HepG2 (cell line): ENCODE results near the gene NUDT21. TPM values are rescaled to one million over a fixed set of nuclear protein-coding genes. Genes with fewer than 3 reads are reported as not detected.

Source experiments
- HNF4G ChIP-seq, 2 experiments: sonication (generic) in 1 of 2; formaldehyde crosslinking in 1 of 2; IDR thresholded peaks; 2 replicates each; pipeline versions ENCODE4 v1.4.0 to v1.6.1; 2011 to 2020; ENCODE audit warnings: borderline replicate concordance in 2 of 2, low read depth in 2 of 2, mild to moderate bottlenecking in 2 of 2, low read length in 1 of 2, missing genetic modification reagents in 1 of 2, moderate library complexity in 1 of 2
- PLRG1 ChIP-seq: fragments of 450-650 bp; conservative IDR thresholded peaks from 2 replicates; pipeline ENCODE4 v1.6.1; 2016
- ZBTB1 ChIP-seq: sonication (generic); formaldehyde crosslinking; IDR thresholded peaks from 2 replicates; pipeline ENCODE4 v1.4.0; 2020; ENCODE audit warnings: missing genetic modification reagents, borderline replicate concordance
- ZFY ChIP-seq: sonication (generic); formaldehyde crosslinking; IDR thresholded peaks from 2 replicates; pipeline ENCODE4 v1.4.0; 2020; ENCODE audit warnings: missing genetic modification reagents
- ZNF143 ChIP-seq: sonication (generic); formaldehyde crosslinking; IDR thresholded peaks from 2 replicates; pipeline ENCODE4 v1.4.0; 2020; ENCODE audit warnings: missing genetic modification reagents
- polyA plus RNA-seq, 8 experiments: library from polyadenylated mRNA; depleted of rRNA in 3 of 8; stranded (reverse) in 7 of 8; unstranded in 1 of 8; fragments of >200 nt; fragmentation: Illumina TruSeq in 4 of 8; extraction: Trizol in 4 of 8; gene quantifications; 2 replicates each; pipeline versions ENCODE4 v1.2.1 to v1.2.3, GENCODE V29; 2011 to 2016; ENCODE audit warnings: low read depth in 4 of 8, missing spikeins in 1 of 8, mixed read lengths in 1 of 8; ENCODE audit not compliant: insufficient read depth in 1 of 8
- total RNA-seq, 5 experiments: library from RNA; depleted of rRNA; stranded (reverse); fragments of >200 nt; fragmentation: Illumina TruSeq; extraction: Trizol; gene quantifications; 2 replicates each; pipeline ENCODE4 v1.2.3, GENCODE V29; 2016; ENCODE audit warnings: low read depth in 1 of 5
- TF ChIP-seq, protein P1 (sequence below): sonication (generic); formaldehyde crosslinking; conservative IDR thresholded peaks from 2 replicates; pipeline ENCODE4 v1.8.0; 2022; ENCODE audit warnings: missing genetic modification reagents
- TF ChIP-seq, protein P2 (sequence below): sonication (generic); formaldehyde crosslinking; IDR thresholded peaks from 2 replicates; pipeline ENCODE4 v1.4.0; 2020; ENCODE audit warnings: missing genetic modification reagents, borderline replicate concordance
- TF ChIP-seq, protein P3 (sequence below): sonication (generic); formaldehyde crosslinking; IDR thresholded peaks from 2 replicates; pipeline ENCODE4 v1.5.1; 2020; ENCODE audit warnings: mild to moderate bottlenecking, missing genetic modification reagents
- TF ChIP-seq, protein P4 (sequence below): sonication (generic); formaldehyde crosslinking; IDR thresholded peaks from 2 replicates; pipeline ENCODE4 v1.4.0; 2020; ENCODE audit warnings: missing genetic modification reagents, borderline replicate concordance
- TF ChIP-seq, protein P5 (sequence below): sonication (generic); formaldehyde crosslinking; IDR thresholded peaks from 2 replicates; pipeline ENCODE4 v1.8.1; 2023; ENCODE audit warnings: mild to moderate bottlenecking, missing genetic modification reagents
- TF ChIP-seq, protein P6 (sequence below): sonication (generic); formaldehyde crosslinking; IDR thresholded peaks from 2 replicates; pipeline ENCODE4 v1.9.0; 2021; ENCODE audit warnings: missing genetic modification reagents, borderline replicate concordance

NUDT21 gene
- total and polyA plus RNA-seq, 2 of the 13 experiments (the other 11 are each of a cell fraction or from before 2014, with no cell fraction given), result 177 to 210 TPM

DNA sequence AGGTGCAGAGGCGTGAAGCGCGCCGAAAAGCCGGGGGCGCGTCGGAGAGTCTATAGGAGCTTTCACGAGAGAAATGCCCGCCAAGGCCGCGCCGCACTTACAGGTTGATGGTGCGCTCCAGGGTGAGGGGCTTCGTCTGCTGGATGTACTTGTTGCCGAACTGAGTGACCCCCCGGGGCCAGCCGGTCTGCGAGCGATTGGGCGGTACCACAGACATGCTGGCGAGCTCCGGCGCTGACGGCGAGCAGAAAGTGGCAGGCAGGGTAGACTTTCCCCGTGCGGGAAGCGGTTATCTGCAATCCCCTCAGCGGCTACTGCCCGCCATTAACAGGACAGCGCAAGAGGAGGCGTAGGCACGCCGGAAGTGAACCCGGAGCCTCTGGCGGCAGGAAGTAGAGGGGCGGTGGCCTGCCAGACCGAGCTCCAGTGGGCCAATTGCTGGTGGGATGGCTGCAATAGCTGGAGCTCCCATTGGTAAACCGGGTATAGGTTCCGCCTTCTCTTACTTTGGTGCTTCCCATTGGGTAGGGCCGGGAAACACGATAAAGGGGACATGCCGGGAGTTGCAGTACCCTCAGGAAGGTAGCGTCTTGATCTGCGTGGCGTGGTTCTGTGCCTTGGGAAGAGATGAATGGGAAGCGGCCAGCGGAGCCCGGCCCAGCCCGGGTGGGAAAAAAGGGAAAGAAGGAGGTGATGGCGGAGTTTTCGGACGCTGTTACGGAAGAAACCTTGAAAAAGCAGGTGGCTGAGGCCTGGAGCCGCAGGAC lies at the start of gene NUDT21, which contains the start of gene OGFOD1 (continued):
- TF ChIP-seq, protein P1, sequence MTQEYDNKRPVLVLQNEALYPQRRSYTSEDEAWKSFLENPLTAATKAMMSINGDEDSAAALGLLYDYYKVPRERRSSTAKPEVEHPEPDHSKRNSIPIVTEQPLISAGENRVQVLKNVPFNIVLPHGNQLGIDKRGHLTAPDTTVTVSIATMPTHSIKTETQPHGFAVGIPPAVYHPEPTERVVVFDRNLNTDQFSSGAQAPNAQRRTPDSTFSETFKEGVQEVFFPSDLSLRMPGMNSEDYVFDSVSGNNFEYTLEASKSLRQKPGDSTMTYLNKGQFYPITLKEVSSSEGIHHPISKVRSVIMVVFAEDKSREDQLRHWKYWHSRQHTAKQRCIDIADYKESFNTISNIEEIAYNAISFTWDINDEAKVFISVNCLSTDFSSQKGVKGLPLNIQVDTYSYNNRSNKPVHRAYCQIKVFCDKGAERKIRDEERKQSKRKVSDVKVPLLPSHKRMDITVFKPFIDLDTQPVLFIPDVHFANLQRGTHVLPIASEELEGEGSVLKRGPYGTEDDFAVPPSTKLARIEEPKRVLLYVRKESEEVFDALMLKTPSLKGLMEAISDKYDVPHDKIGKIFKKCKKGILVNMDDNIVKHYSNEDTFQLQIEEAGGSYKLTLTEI (CRISPR knock-in tag), result no peak
- TF ChIP-seq, protein P2, sequence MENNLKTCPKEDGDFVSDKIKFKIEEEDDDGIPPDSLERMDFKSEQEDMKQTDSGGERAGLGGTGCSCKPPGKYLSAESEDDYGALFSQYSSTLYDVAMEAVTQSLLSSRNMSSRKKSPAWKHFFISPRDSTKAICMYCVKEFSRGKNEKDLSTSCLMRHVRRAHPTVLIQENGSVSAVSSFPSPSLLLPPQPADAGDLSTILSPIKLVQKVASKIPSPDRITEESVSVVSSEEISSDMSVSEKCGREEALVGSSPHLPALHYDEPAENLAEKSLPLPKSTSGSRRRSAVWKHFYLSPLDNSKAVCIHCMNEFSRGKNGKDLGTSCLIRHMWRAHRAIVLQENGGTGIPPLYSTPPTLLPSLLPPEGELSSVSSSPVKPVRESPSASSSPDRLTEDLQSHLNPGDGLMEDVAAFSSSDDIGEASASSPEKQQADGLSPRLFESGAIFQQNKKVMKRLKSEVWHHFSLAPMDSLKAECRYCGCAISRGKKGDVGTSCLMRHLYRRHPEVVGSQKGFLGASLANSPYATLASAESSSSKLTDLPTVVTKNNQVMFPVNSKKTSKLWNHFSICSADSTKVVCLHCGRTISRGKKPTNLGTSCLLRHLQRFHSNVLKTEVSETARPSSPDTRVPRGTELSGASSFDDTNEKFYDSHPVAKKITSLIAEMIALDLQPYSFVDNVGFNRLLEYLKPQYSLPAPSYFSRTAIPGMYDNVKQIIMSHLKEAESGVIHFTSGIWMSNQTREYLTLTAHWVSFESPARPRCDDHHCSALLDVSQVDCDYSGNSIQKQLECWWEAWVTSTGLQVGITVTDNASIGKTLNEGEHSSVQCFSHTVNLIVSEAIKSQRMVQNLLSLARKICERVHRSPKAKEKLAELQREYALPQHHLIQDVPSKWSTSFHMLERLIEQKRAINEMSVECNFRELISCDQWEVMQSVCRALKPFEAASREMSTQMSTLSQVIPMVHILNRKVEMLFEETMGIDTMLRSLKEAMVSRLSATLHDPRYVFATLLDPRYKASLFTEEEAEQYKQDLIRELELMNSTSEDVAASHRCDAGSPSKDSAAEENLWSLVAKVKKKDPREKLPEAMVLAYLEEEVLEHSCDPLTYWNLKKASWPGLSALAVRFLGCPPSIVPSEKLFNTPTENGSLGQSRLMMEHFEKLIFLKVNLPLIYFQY (CRISPR knock-in tag), result no peak; the same call in 1 of the 2 replicates
- 0 out of 2 replicates have a peak, but pooled peaks have one; percentile 66 for TF ChIP-seq ZBTB1 (CRISPR knock-in tag)
- no peak for TF ChIP-seq HNF4G (IDR thresholded peaks at IDR 0.05; ENCODE audit: borderline replicate concordance, low read depth, low read length)
- TF ChIP-seq HNF4G (CRISPR knock-in tag; IDR thresholded peaks at IDR 0.05; ENCODE audit: borderline replicate concordance, low read depth), result no peak
- TF ChIP-seq, protein P3, sequence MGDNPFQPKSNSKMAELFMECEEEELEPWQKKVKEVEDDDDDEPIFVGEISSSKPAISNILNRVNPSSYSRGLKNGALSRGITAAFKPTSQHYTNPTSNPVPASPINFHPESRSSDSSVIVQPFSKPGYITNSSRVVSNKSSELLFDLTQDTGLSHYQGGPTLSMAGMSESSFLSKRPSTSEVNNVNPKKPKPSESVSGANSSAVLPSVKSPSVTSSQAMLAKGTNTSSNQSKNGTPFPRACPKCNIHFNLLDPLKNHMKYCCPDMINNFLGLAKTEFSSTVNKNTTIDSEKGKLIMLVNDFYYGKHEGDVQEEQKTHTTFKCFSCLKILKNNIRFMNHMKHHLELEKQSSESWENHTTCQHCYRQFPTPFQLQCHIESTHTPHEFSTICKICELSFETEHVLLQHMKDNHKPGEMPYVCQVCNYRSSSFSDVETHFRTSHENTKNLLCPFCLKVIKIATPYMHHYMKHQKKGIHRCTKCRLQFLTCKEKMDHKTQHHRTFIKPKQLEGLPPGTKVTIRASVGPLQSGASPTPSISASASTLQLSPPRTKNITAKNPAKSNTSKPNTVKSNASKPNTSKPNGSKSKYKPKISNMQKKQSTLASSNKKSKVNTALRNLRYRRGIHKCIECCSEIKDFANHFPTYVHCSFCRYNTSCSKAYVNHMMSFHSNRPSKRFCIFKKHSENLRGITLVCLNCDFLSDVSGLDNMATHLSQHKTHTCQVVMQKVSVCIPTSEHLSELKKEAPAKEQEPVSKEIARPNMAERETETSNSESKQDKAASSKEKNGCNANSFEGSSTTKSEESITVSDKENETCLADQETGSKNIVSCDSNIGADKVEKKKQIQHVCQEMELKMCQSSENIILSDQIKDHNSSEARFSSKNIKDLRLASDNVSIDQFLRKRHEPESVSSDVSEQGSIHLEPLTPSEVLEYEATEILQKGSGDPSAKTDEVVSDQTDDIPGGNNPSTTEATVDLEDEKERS, result peak; percentile 43; the same call in 1 of the 2 replicates
- TF ChIP-seq, protein P4, sequence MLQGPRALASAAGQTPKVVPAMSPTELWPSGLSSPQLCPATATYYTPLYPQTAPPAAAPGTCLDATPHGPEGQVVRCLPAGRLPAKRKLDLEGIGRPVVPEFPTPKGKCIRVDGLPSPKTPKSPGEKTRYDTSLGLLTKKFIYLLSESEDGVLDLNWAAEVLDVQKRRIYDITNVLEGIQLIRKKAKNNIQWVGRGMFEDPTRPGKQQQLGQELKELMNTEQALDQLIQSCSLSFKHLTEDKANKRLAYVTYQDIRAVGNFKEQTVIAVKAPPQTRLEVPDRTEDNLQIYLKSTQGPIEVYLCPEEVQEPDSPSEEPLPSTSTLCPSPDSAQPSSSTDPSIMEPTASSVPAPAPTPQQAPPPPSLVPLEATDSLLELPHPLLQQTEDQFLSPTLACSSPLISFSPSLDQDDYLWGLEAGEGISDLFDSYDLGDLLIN (CRISPR knock-in tag), result 0 out of 2 replicates have a peak, but pooled peaks have one; percentile 81
- peak; percentile 88 for TF ChIP-seq ZNF143 (CRISPR knock-in tag)
- no peak for TF ChIP-seq PLRG1
- TF ChIP-seq, protein P5, sequence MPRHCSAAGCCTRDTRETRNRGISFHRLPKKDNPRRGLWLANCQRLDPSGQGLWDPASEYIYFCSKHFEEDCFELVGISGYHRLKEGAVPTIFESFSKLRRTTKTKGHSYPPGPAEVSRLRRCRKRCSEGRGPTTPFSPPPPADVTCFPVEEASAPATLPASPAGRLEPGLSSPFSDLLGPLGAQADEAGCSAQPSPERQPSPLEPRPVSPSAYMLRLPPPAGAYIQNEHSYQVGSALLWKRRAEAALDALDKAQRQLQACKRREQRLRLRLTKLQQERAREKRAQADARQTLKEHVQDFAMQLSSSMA (CRISPR knock-in tag), result no peak; the same call in 1 of the 2 replicates
- TF ChIP-seq, protein P6, sequence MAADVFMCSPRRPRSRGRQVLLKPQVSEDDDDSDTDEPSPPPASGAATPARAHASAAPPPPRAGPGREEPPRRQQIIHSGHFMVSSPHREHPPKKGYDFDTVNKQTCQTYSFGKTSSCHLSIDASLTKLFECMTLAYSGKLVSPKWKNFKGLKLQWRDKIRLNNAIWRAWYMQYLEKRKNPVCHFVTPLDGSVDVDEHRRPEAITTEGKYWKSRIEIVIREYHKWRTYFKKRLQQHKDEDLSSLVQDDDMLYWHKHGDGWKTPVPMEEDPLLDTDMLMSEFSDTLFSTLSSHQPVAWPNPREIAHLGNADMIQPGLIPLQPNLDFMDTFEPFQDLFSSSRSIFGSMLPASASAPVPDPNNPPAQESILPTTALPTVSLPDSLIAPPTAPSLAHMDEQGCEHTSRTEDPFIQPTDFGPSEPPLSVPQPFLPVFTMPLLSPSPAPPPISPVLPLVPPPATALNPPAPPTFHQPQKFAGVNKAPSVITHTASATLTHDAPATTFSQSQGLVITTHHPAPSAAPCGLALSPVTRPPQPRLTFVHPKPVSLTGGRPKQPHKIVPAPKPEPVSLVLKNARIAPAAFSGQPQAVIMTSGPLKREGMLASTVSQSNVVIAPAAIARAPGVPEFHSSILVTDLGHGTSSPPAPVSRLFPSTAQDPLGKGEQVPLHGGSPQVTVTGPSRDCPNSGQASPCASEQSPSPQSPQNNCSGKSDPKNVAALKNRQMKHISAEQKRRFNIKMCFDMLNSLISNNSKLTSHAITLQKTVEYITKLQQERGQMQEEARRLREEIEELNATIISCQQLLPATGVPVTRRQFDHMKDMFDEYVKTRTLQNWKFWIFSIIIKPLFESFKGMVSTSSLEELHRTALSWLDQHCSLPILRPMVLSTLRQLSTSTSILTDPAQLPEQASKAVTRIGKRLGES, result peak; percentile 27; the same call in 1 of the 2 replicates
- TF ChIP-seq ZFY (CRISPR knock-in tag), result peak; percentile 92
